ENCODE results near the gene ITGA4.

The ITGA4 gene

GRCh38 chr2:181458871-181459270 lies 1.7 kb downstream of the ITGA4 start:
- DNase-seq (ENCODE audit: low spot score): no peak

- no peak for DNase-seq (ENCODE audit: low spot score)
Measured at GRCh38 chr2:181459621-181460021, 2.4 kb downstream of the ITGA4 start.

DNA sequence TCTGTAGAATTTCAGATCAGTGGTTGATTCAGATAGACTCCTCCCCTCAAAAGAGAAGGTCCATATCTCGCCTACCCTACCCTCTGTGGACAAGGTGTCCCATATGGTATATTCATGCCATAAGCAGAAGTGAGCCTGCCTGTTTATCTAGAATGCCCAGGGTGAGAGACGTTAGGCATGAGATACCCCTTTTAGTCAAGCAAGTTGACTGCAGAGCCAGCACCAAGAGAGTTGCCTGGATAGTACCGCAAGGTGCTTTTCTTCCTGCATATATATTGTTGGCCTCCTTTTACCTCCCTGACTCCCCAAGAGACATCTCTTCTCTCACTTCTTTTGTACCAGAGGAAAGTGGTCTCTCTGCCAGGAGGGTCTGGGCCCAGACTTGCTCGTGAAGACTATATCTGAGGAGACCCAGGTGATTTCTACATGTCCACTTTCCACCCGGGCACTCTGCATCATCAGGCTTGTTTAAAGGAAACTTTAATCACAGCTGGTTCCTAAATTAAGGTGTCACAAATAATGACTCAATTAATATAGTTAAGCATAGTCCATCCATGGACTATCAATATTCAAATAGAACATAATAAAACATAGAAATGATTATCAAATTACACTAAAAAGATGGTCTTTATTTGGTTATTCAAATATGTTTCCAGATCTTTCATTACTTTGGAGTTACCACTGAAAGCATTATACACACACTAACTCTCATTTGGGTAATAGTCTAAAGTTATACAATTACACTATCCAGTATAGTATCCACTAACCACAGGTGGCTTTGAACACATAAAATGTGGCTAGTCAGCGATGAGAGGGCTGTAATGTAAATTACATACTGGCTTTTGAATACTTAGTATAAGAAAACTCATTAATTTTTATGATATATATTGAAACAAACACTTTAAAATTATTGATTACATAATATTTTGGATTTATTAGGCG lies 4.1 kb downstream of the ITGA4 start:
- no peak for DNase-seq (ENCODE audit: low spot score)

- DNase-seq (ENCODE audit: low spot score): no peak
Measured at GRCh38 chr2:181462033-181462432, 4.8 kb downstream of the ITGA4 start.

GRCh38 chr2:181463588-181463987 lies 6.4 kb downstream of the ITGA4 start:
- no peak for DNase-seq (ENCODE audit: low spot score)

- no peak for DNase-seq (ENCODE audit: low spot score)
Measured at GRCh38 chr2:181464966-181465365, 7.8 kb downstream of the ITGA4 start.

DNA sequence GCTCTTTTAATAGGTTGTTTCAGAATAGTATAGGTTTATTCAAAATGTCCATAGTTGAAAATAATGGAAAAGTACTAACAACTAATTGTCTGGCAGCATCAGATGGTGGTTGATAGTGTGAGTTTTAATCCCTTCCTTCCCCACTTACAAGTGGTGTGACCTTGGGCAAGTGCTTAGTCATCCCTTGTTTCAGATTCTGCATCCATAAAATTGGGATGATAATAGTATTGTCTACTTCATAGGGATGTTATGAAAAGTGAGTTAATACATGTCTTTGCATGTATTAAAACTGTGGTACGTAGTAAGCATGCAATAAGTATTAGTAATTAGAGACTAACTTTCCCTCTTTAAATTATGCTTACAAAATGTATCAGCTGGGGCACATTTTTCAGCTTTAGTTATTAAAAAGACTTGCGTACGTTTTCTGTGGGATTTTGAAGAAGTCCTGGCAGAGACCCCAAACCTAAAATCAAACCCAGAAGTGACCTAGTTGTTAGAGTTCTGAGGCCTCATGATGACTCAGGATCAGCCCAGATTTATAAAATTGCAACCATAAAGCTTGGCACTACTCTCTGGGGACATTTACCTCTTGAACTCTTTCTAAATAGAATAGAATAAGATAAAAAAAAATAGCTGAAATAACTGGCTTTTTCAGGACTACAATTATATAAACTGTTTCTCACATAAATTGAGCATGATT lies 8.6 kb downstream of the ITGA4 start:
- no peak for DNase-seq (ENCODE audit: low spot score)

GRCh38 chr2:181466661-181467576 lies 9.7 kb downstream of the ITGA4 start:
- DNase-seq (ENCODE audit: low spot score): no peak

- no peak for DNase-seq (ENCODE audit: low spot score)
Measured at GRCh38 chr2:181467966-181468707, 11.0 kb downstream of the ITGA4 start.

DNA sequence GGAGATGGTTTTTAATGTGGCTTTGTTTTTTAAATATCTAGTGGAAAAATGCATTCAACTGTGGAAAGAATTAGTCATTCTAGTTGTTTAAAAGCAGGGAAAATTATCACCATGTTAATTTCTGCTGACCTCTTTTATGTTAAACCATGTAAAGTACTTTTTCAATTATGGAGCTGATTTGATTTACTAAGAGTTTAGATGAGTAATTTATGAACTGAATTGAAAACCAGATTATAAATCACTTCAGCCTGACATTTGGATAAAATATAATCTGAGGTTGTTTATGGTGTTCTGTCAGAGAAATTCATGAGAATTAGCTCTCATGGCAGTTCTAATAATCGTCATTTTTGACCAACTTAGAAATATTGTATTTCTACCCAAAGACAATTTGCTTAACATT lies 11.6 kb downstream of the ITGA4 start:
- no peak for DNase-seq (ENCODE audit: low spot score)

GRCh38 chr2:181471226-181471625 lies 14.0 kb downstream of the ITGA4 start:
- DNase-seq (ENCODE audit: low spot score): no peak

DNA sequence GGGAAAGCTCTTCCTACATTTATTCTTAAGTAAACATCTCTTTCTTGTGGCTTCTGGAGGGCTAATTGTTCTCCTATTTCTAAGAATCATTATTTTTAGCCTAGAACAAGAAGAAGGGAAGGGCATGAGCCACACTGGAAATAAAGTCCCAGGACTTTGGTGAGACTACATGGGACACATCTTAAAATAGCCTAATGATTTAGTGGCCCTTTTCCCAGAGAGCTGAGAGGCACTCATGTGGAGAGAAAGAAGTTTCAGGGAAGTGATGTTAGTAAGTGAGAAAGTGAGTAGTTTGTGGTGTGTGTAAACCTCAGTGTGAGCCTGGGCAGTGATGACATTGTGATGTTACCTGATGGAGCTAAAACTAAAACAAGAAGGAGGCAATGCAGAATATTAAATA lies 14.6 kb downstream of the ITGA4 start:
- no peak for DNase-seq (ENCODE audit: low spot score)

GRCh38 chr2:181472990-181473389 lies 15.8 kb downstream of the ITGA4 start:
- no peak for DNase-seq (ENCODE audit: low spot score)

GRCh38 chr2:181474222-181474881 lies 17.2 kb downstream of the ITGA4 start:
- no peak for DNase-seq (ENCODE audit: low spot score)

GRCh38 chr2:181483211-181483610 lies 26.0 kb downstream of the ITGA4 start:
- DNase-seq (ENCODE audit: low spot score): peak; percentile 65

DNA sequence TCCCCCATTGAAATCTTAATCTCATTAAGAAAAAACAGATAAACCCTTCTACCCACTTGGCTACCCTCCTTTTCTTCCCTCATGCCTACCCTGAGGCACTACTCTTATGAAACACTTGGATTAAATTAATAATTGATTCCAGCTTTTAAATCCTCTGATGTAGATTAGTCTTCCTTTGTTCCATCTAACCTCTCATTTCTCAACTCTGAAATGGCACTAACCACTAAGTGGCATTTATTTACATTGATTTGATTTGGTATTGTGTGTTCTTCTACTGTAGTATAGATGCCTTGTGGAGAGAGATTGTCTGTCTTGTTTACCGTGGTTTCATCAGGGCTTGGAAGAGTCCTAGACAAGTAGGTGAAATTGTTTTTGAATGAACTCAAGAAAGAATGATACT lies 26.7 kb downstream of the ITGA4 start:
- DNase-seq (ENCODE audit: low spot score): no peak

DNA sequence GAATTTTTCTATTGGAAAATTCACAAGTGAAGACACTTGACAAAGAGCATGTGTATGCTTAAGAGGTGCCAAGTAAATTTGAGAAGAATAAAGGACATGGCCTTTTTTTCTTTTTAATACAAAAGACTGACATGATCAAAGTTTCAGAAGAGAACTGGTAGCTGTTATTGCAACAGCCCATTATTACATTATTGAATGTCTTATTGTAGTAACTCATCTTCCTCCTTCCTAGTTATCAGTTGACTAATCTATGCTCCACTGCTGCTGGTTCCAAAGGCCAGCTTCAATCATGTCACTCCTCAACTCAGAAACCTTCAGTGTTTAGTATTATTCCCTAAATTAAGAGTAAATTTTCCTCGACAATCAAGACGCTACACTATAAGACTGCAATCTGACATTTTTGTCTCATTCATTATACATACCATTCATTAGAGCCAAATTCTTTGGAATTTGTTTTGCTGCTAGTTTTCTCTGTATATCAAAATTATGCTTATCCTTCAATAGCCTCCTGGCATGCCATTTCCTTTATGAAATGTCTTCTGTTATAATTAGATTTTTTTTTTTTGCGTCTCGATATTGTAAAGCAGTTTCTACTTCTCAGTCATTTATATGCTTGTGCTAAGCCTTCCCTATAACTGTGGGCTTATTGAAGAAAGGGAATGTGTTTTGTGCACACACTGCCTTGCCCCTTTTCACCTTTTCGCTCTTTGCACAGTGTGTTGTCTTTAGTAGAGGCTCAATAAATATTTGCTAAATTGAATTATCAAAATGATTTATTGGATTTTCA lies 27.9 kb downstream of the ITGA4 start:
- DNase-seq (ENCODE audit: low spot score): no peak

- no peak for DNase-seq (ENCODE audit: low spot score)
Measured at GRCh38 chr2:181485638-181485946, 28.4 kb downstream of the ITGA4 start.

DNA sequence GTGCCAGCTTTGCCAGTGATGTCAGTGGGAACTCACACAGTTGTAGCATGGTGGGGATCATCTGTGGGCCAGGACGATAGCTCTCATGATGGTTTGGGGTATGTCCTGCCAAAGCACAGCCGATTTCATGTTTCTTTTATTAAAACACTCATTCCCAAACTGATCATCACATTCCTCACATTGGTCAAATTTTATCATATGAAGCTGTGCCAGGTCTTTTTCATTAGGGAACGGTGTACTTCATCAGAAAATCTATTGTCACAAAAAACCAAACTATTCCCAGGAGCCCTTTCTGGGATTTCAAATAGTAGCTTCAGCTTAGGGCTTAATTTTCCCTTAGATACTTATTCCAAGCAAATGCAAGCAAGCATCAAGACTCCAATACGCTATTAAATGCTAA lies 42.0 kb downstream of the ITGA4 start:
- no peak for DNase-seq (ENCODE audit: low spot score)

DNA sequence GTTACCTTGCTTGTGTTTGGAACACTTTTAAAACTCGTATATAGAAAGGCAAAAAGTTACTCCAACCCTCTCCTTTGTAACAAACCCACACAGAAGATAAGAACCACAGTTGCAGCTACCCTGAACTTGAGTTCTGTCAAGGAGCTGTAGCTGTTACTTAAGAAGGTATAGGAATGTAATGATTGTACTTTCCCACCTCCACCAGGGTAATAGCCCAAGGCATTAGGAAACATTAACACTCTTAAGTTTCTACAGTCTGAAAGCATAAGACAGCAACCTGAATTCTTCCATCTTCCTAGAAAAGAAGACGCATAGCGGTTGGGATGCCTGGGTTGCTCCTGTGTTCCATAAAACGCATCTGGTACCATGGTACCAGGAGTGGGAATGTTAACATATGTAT lies 43.0 kb downstream of the ITGA4 start:
- DNase-seq (ENCODE audit: low spot score): no peak

Data from COLO829 (cell line).